Measurements from ENCODE around the gene ESYT1.
A peak's percentile ranks its signal among the peaks of the same experiment; 100 is the strongest.

The ESYT1 gene

DNA sequence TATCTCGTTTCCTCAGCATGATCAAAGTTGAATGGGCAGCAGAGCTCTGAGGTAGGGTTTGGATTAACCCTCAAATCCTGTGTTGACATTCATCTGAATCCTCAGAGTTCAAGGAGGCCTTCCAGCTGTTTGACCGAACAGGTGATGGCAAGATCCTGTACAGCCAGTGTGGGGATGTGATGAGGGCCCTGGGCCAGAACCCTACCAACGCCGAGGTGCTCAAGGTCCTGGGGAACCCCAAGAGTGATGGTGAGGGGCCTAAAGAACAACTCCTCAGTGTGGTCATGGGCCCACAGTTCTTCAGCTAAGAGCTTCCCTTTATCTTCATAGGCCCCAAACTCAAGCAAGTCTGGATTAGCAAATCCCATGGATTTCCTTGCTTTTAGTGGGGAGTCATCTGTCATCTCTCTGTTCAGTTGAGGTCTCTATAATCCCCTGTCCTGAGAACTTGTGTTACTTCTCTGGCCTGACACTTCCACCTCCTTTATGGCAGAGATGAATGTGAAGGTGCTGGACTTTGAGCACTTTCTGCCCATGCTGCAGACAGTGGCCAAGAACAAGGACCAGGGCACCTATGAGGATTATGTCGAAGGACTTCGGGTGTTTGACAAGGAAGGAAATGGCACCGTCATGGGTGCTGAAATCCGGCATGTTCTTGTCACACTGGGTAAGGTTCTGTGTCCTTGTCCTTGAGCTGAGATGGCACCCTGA, 31.6 kb downstream of the ESYT1 start:
- Histone ChIP-seq H4K20me1 (ENCODE audit: insufficient read depth, low read length, poor library complexity, severe bottlenecking) (peaks cover 44% of the 10 kb centered on the region), H3K79me2 (ENCODE audit: insufficient read depth, low read length) (peaks cover 52% of the 10 kb centered on the region), H3K4me1 (ENCODE audit: insufficient read depth, low read length, poor library complexity, severe bottlenecking) (peaks cover 25% of the 10 kb centered on the region)

DNA sequence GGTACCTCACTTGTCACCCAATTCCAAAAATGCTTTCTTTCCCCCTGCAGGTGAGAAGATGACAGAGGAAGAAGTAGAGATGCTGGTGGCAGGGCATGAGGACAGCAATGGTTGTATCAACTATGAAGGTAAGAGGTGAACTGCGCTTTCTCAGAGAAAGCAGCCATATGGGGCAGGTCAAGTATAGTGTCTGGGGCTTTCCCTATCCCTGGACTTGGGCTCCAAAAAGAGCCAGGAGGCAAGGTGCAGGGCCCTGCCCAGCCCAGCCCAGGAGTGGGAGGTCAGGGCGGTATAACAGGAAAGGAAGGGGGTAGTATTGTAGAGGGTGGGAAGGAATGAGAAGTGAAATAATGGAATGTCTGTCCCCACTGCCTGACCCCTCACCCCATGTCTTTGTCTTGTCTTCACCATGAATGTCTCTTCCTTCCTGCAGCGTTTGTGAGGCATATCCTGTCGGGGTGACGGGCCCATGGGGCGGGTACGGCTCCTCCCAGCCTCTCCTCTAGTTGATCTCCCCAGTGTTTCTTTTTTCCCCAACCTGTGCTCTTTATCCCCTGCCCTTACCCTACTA, 32.2 kb downstream of the ESYT1 start:
- H3K4me1 ChIP-seq (ENCODE audit: insufficient read depth, low read length, poor library complexity, severe bottlenecking): peaks cover 25% of the 10 kb centered on the region
- TF ChIP-seq EZH2phosphoT487 (IDR thresholded peaks at IDR 0.05; ENCODE audit: borderline replicate concordance): no peak
- no peak for TF ChIP-seq CTCF (conservative IDR thresholded peaks at IDR 0.05; ENCODE audit: low read length)
- peaks cover 44% of the 10 kb centered on the region for H4K20me1 ChIP-seq (ENCODE audit: insufficient read depth, low read length, poor library complexity, severe bottlenecking)
- no peaks in the 10 kb centered on the region for H3K9me2 ChIP-seq (replicated peaks; ENCODE audit: low read depth, low read length)
- peaks cover 52% of the 10 kb centered on the region for H3K79me2 ChIP-seq (ENCODE audit: insufficient read depth, low read length)
- H3K9me3 ChIP-seq (ENCODE audit: insufficient read depth, low read depth, low read length): no peaks in the 10 kb centered on the region
- no peak overlapping the region for H2AFZ ChIP-seq (ENCODE audit: low read length)
- H3K9ac ChIP-seq (ENCODE audit: low read depth, low read length, poor library complexity, severe bottlenecking): peak overlapping the region; percentile 94
- H3K27me3 ChIP-seq (ENCODE audit: insufficient read depth, low read length, poor library complexity, severe bottlenecking): no peaks in the 10 kb centered on the region
- H3F3A ChIP-seq (ENCODE audit: low read depth): no peaks in the 10 kb centered on the region
- H3K4me2 ChIP-seq (ENCODE audit: low read depth, low read length, poor library complexity, severe bottlenecking): peak overlapping the region; percentile 93
- H3K36me3 ChIP-seq (ENCODE audit: insufficient read depth, low read length): peaks cover 57% of the 10 kb centered on the region; the same call in 1 of the 2 replicates
- H3K4me3 ChIP-seq (ENCODE audit: low read length, poor library complexity, severe bottlenecking): peak overlapping the region; percentile 98

More for the DNA sequence above, 31.6 kb downstream of the ESYT1 start:
- no peaks in the 10 kb centered on the region for H3K9me2 ChIP-seq (replicated peaks; ENCODE audit: low read depth, low read length)
- no peaks in the 10 kb centered on the region for H3K9me3 ChIP-seq (ENCODE audit: insufficient read depth, low read depth, low read length)
- peak overlapping the region; percentile 98 for H3K4me3 ChIP-seq (ENCODE audit: low read length, poor library complexity, severe bottlenecking)
- TF ChIP-seq EZH2phosphoT487 (IDR thresholded peaks at IDR 0.05; ENCODE audit: borderline replicate concordance) (no peak), CTCF (conservative IDR thresholded peaks at IDR 0.05; ENCODE audit: low read length) (no peak)
- peaks cover 51% of the 10 kb centered on the region; the same call in 1 of the 2 replicates for H3K36me3 ChIP-seq (ENCODE audit: insufficient read depth, low read length)
- H3K4me2 ChIP-seq (ENCODE audit: low read depth, low read length, poor library complexity, severe bottlenecking): peak overlapping the region; percentile 93
- H3K27me3 ChIP-seq (ENCODE audit: insufficient read depth, low read length, poor library complexity, severe bottlenecking): no peaks in the 10 kb centered on the region
- no peak overlapping the region for H2AFZ ChIP-seq (ENCODE audit: low read length)
- H3K9ac ChIP-seq (ENCODE audit: low read depth, low read length, poor library complexity, severe bottlenecking): peak overlapping the region; percentile 94
- no peaks in the 10 kb centered on the region for H3F3A ChIP-seq (ENCODE audit: low read depth)

DNA sequence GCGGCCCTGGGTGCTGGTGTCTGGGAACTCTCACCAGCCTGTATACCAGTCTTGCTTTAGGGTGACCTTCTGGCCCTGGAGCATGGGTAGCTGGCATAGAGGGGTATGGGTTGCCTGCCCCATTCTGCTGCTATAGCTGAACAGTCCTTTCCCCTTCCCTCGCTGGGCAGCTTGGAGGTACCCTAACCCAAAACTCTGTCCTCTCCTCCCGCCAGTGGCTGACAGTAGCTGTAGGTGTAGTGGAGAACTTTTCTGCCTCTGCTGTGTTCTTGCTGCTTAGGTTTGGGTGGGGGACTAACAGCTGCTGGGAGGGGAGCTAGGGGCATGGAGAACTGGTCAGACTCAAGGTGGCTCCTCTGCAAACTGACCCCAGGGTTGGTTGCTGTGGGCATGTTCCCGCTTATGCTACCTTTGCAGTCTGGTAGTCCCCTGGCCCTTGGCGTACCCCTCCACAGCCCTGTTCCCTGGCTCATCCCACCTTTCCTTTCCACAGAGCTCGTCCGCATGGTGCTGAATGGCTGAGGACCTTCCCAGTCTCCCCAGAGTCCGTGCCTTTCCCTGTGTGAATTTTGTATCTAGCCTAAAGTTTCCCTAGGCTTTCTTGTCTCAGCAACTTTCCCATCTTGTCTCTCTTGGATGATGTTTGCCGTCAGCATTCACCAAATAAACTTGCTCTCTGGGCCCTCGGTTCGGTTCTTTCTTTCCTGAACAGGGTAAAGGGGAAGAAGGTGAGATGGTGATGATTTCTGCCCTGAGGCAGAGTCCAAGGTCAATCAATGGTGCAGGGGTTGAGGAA, 33.0 kb downstream of the ESYT1 start:
- Histone ChIP-seq H3F3A (ENCODE audit: low read depth) (no peaks in the 10 kb centered on the region), H3K9ac (ENCODE audit: low read depth, low read length, poor library complexity, severe bottlenecking) (peak overlapping the region; percentile 94), H4K20me1 (ENCODE audit: insufficient read depth, low read length, poor library complexity, severe bottlenecking) (peaks cover 44% of the 10 kb centered on the region), H3K4me1 (ENCODE audit: insufficient read depth, low read length, poor library complexity, severe bottlenecking) (peaks cover 25% of the 10 kb centered on the region), H3K4me2 (ENCODE audit: low read depth, low read length, poor library complexity, severe bottlenecking) (peak overlapping the region; percentile 93), H3K36me3 (ENCODE audit: insufficient read depth, low read length) (peaks cover 65% of the 10 kb centered on the region; the same call in 1 of the 2 replicates), H3K27me3 (ENCODE audit: insufficient read depth, low read length, poor library complexity, severe bottlenecking) (no peaks in the 10 kb centered on the region), H3K79me2 (ENCODE audit: insufficient read depth, low read length) (peaks cover 52% of the 10 kb centered on the region), H2AFZ (ENCODE audit: low read length) (no peak overlapping the region), H3K4me3 (ENCODE audit: low read length, poor library complexity, severe bottlenecking) (peak overlapping the region; percentile 98), H3K9me2 (replicated peaks; ENCODE audit: low read depth, low read length) (no peaks in the 10 kb centered on the region), H3K9me3 (ENCODE audit: insufficient read depth, low read depth, low read length) (no peaks in the 10 kb centered on the region)
- TF ChIP-seq CTCF (conservative IDR thresholded peaks at IDR 0.05; ENCODE audit: low read length): no peak
- no peak for TF ChIP-seq EZH2phosphoT487 (IDR thresholded peaks at IDR 0.05; ENCODE audit: borderline replicate concordance)
